ENCODE results near the gene PDIA3. TPM values are rescaled to one million over a fixed set of nuclear protein-coding genes. Genes with fewer than 3 reads are reported as not detected.
"Not testable (repeated sequence)": the region's sequence is repeated elsewhere in the genome, so short reads cannot be mapped to it uniquely, and the experiment has no call there.

Gene PDIA3
- 100 to 1,000 TPM in 1 of 4 donors, 10 to 100 TPM in 3; 75.4 to 107 (median 94.2) TPM for total RNA-seq

GRCh38 chr15:43746245-43746902 is at the start of gene PDIA3:
TSS of gene PDIA3 (plus strand) at chr15:43746438. CDS start at chr15:43746540, 102 bp downstream.
- peaks cover 0 to 44% (median 20%) of the 10 kb centered on the region in 4 donors for H3K4me1 ChIP-seq
- not testable (repeated sequence) for H3K36me3 ChIP-seq, H3K27me3 ChIP-seq, H3K9me3 ChIP-seq
- H3K27ac ChIP-seq, result peak within 1 kb of the TSS; percentile 90 to 95 (median 91)
- peak; percentile 12 to 89 for TF ChIP-seq EP300 (IDR thresholded peaks at IDR 0.05)
- peak; percentile 85 to 98 for TF ChIP-seq POLR2A (IDR thresholded peaks at IDR 0.05)
- TF ChIP-seq CTCF (IDR thresholded peaks at IDR 0.05), result peak in 2 of 5 experiments; percentile 57 to 60
- 0 to 1% methylated on average over 9 to 55 of the region's 84 CpGs for WGBS, 2 donors
- H3K4me3 ChIP-seq, result peak within 1 kb of the TSS; percentile 81 to 91 (median 82)
- DNase-seq (ENCODE audit: low spot score in 2 of 2), result peak; percentile 79 to 81

DNA sequence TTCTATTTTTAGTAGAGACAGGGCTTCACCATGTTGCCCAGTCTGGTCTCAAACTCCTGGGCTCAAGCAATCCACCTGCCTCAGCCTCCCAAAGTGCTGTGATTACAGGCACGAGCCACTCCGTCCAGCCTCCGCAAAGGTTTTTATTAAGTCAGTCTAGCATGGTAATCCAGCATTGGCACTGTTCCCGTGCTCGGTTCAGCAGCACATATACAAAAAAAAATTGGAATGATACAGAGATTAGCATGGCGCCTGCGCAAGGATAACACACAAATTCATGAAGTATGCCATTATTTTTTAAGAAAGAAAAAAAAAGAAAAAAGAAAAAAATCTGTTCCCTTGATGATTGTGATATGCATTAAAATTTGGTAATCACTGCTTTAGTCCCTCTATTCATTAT is 44.1 kb upstream of the PDIA3 start:
- Histone ChIP-seq H3K4me1 (no peaks in the 10 kb centered on the region), H3K9me3 (no peaks in the 10 kb centered on the region), H3K4me3 (no peak overlapping the region), H3K27ac (no peak overlapping the region), H3K36me3 (no peaks in the 10 kb centered on the region), H3K27me3 (no peaks in the 10 kb centered on the region)
- DNase-seq (ENCODE audit: low spot score in 2 of 2), result no peak
- no peak for TF ChIP-seq CTCF (IDR thresholded peaks at IDR 0.05)
- no peak for TF ChIP-seq POLR2A (IDR thresholded peaks at IDR 0.05)
- no peak for TF ChIP-seq EP300 (IDR thresholded peaks at IDR 0.05)
- 86 to 89% methylated on average over 7 of the region's 7 CpGs for WGBS, 2 donors

GRCh38 chr15:43702701-43703424 is 43.4 kb upstream of the PDIA3 start:
- Histone ChIP-seq H3K4me1 (no peaks in the 10 kb centered on the region), H3K9me3 (no peaks in the 10 kb centered on the region), H3K27ac (no peak overlapping the region), H3K4me3 (no peak overlapping the region), H3K27me3 (no peaks in the 10 kb centered on the region), H3K36me3 (no peaks in the 10 kb centered on the region)
- no peak for DNase-seq (ENCODE audit: low spot score in 2 of 2)
- 67 to 69% methylated on average over 8 of the region's 8 CpGs for WGBS, 2 donors
- TF ChIP-seq EP300 (IDR thresholded peaks at IDR 0.05) (no peak), POLR2A (IDR thresholded peaks at IDR 0.05) (no peak), CTCF (IDR thresholded peaks at IDR 0.05) (no peak)

DNA sequence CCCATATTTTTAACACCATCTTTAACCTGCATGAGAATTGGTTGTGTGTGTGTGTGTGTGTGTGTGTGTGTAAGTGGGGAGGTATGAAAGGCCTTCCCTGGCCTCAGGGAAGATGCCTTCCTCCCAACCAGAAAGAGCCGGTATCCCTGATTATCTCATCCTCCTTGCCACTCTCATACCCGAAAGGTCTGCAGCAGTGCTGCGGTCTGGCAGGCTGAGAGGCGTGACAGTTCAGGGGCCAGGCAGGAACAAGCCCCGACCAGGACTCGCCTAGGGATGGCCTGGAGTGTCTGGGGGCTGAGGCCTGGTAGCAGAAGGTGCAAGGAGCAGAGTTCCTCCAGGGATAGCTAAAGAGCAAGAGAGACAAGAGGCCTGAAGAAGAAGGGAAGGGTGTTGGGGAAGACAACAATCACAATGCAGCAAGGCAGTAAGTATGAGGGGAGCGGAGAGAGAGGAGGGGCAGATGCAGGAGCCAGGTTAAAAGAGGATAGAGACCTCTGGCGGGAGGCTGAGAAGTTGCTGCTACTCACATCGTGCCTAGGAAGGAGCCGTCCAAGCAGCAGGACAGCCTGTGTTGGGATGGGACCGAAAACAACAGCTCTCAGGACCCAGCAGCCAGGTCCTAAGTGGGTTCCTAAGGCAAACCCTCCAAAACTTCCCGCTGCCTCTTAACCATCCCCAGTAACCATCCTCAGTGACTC is 35.7 kb upstream of the PDIA3 start:
- H3K4me1 ChIP-seq; H3K9me3 ChIP-seq; DNase-seq (ENCODE audit: low spot score in 2 of 2); H3K36me3 ChIP-seq; H3K27ac ChIP-seq; H3K27me3 ChIP-seq; H3K4me3 ChIP-seq: not testable (repeated sequence)
- 50 to 60% methylated on average over 1 of the region's 12 CpGs for WGBS, 2 donors

GRCh38 chr15:43723151-43723550 is 23.1 kb upstream of the PDIA3 start:
- DNase-seq (ENCODE audit: low spot score in 2 of 2), result no peak
- Histone ChIP-seq H3K36me3 (no peaks in the 10 kb centered on the region), H3K27me3 (no peaks in the 10 kb centered on the region), H3K4me1 (no peaks in the 10 kb centered on the region), H3K27ac (no peak overlapping the region), H3K4me3 (no peak overlapping the region), H3K9me3 (no peaks in the 10 kb centered on the region)
- no peak for TF ChIP-seq EP300 (IDR thresholded peaks at IDR 0.05)
- TF ChIP-seq CTCF (IDR thresholded peaks at IDR 0.05), result no peak
- no peak for TF ChIP-seq POLR2A (IDR thresholded peaks at IDR 0.05)
- 73 to 79% methylated on average over 4 of the region's 4 CpGs for WGBS, 2 donors

DNA sequence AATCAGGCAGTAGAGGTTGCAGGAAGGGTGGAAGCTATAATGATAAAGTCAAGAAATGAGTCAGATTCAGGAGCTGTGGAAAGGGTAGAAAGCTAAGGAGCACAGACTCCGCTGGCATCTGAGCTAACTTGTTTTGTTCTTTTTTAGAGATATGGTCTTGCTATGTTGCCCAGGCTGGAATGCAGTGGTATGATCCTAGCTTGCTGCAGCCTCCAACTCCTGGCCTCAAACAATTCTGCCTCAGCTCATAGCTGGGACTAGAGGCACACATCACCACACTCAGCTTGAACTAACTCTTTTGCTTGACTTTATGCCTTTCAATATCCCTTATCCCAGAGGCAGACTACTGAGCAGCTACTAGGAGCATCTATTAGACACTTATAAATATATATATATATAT is 19.9 kb upstream of the PDIA3 start:
- H3K9me3 ChIP-seq; H3K27ac ChIP-seq; H3K27me3 ChIP-seq; H3K4me1 ChIP-seq; H3K36me3 ChIP-seq; H3K4me3 ChIP-seq; DNase-seq (ENCODE audit: low spot score in 2 of 2): not testable (repeated sequence)
- 91 to 100% methylated on average over 1 of the region's 1 CpG for WGBS, 2 donors

GRCh38 chr15:43728053-43728725 is 18.0 kb upstream of the PDIA3 start:
- H3K4me3 ChIP-seq; H3K27ac ChIP-seq; DNase-seq (ENCODE audit: low spot score in 2 of 2); H3K36me3 ChIP-seq; H3K27me3 ChIP-seq; H3K4me1 ChIP-seq; H3K9me3 ChIP-seq: not testable (repeated sequence)
- 46 to 50% methylated on average over 1 of the region's 1 CpG for WGBS, 2 donors
